ENCODE data around the gene NDUFC1. TPM values are rescaled to one million over a fixed set of nuclear protein-coding genes. Genes with fewer than 3 reads are reported as not detected.

Gene NDUFC1
- total RNA-seq, 2 experiments from 2014 or later: 56.2 to 60.6 TPM

DNA sequence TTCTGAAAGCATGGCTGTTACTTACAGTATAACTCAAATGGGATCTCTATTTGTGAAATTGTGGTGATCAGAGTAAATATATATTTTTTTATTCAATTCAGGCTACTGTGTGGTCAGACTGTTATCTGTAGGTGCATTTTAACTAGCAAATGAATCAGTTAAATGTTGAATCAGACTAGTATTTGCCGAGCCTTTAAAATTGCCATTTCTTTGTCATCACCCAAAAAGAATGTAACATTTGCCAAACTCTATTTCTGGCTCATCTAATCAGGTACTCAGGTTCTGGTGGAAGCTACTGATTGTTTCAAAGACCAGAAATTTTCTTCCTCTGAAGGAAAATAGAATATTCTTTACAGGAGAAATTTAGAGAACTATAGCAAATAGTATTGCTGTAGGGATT lies 2.7 kb downstream of the NDUFC1 start:
- ChIA-PET CTCF (interaction anchor here (1.0 to 4.9 kb wide), 10 partner anchors 14 to 269 kb away, joined by 3 to 31 read pairs (median 4); no protein-coding TSS in a partner anchor), POLR2A (interaction anchor here (1.8 kb wide), 1 partner anchor 217 kb away, joined by 3 read pairs; no protein-coding TSS in a partner anchor)
- H3K9me3 Mint-ChIP-seq: peaks cover 1% of the 10 kb centered on the region
- no peaks in the 10 kb centered on the region for H3K27me3 Mint-ChIP-seq
- H3K4me1 Mint-ChIP-seq (ENCODE audit: low read depth): peaks cover 49% of the 10 kb centered on the region
- no peak for ATAC-seq
- H3K36me3 Mint-ChIP-seq (ENCODE audit: low read depth): peaks cover 30% of the 10 kb centered on the region
- peak overlapping the region; percentile 84 for H3K4me3 Mint-ChIP-seq
- intact Hi-C loops (cut with micrococcal nuclease): loop anchor here (5.0 kb wide), 1 partner anchor 202 kb away; no protein-coding TSS in a partner anchor
- TF ChIP-seq, protein P1, sequence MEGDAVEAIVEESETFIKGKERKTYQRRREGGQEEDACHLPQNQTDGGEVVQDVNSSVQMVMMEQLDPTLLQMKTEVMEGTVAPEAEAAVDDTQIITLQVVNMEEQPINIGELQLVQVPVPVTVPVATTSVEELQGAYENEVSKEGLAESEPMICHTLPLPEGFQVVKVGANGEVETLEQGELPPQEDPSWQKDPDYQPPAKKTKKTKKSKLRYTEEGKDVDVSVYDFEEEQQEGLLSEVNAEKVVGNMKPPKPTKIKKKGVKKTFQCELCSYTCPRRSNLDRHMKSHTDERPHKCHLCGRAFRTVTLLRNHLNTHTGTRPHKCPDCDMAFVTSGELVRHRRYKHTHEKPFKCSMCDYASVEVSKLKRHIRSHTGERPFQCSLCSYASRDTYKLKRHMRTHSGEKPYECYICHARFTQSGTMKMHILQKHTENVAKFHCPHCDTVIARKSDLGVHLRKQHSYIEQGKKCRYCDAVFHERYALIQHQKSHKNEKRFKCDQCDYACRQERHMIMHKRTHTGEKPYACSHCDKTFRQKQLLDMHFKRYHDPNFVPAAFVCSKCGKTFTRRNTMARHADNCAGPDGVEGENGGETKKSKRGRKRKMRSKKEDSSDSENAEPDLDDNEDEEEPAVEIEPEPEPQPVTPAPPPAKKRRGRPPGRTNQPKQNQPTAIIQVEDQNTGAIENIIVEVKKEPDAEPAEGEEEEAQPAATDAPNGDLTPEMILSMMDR (IDR thresholded peaks at IDR 0.05): no peak
- DNase-seq: no peak
- peak overlapping the region; percentile 95 for H3K27ac Mint-ChIP-seq

DNA sequence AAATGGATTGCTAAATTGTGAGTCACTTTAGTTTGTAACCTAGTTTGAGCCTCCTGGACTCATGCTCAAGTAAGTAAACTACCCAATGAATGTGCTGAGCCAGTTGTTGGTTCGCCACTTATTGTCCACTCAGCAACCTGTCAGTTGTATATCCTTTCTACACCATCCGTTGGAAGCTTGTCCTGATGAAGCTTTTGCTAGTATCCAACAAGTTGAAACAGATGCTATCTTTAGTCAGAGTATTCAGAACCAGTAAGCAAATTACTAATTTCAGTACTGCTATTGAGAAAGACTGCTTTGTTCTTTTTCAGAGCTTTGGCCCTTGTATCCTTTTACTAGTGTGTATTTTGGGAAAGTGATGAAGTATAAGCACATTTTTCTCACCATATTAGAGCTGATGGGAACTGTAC lies 5.3 kb downstream of the NDUFC1 start:
- DNase-seq (no peak), ATAC-seq (no peak)
- Mint-ChIP-seq H3K9me3 (peaks cover 1% of the 10 kb centered on the region), H3K27ac (no peak overlapping the region), H3K4me3 (no peak overlapping the region), H3K36me3 (ENCODE audit: low read depth) (peaks cover 25% of the 10 kb centered on the region), H3K27me3 (no peaks in the 10 kb centered on the region), H3K4me1 (ENCODE audit: low read depth) (peaks cover 47% of the 10 kb centered on the region)
- ChIA-PET CTCF (interaction anchor here (1.3 to 4.9 kb wide), 9 partner anchors 12 to 266 kb away, joined by 4 to 31 read pairs (median 12); no protein-coding TSS in a partner anchor), POLR2A (interaction anchor here (0.6 to 2.4 kb wide), 4 partner anchors 30 to 214 kb away, joined by 3 to 11 read pairs (median 7); partner anchors contain the start of gene ELF2)
- TF ChIP-seq, protein P1 (IDR thresholded peaks at IDR 0.05): no peak
- intact Hi-C loops (cut with micrococcal nuclease): loop anchor here (5.0 kb wide), 1 partner anchor 200 kb away; no protein-coding TSS in a partner anchor

DNA sequence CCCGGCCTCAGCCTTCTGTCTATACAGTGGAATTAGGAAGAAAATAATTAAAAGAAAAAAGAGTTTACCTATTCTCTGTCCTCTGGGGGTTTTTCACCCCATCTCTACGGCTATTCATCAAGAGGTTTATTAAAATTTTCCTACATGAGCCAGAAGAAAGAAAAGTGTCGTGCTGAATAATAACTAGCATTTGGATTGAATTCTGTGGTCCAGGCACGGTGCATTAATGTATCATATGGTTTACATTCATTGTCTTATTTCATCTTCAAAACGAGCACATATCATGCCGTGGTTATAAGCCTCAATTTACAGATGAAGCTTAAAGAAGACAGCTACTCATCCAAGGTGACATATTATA lies 6.4 kb downstream of the NDUFC1 start:
- DNase-seq: no peak
- POLR2A ChIA-PET: interaction anchor here (0.7 to 2.4 kb wide), 4 partner anchors 29 to 281 kb away, joined by 3 to 11 read pairs (median 7); partner anchors contain the start of gene ELF2
- no peaks in the 10 kb centered on the region for H3K27me3 Mint-ChIP-seq
- H3K27ac Mint-ChIP-seq: peak overlapping the region; percentile 98
- peaks cover 22% of the 10 kb centered on the region for H3K36me3 Mint-ChIP-seq (ENCODE audit: low read depth)
- peaks cover 1% of the 10 kb centered on the region for H3K9me3 Mint-ChIP-seq
- peak overlapping the region; percentile 98 for H3K4me3 Mint-ChIP-seq
- TF ChIP-seq, protein P1 (IDR thresholded peaks at IDR 0.05): peak; percentile 30
- CTCF ChIA-PET: interaction anchor here (0.6 to 4.9 kb wide), 41 partner anchors 9 to 265 kb away, joined by 3 to 31 read pairs (median 4); partner anchors contain the start of gene MGARP
- ATAC-seq: peak; percentile 0
- intact Hi-C loops (cut with micrococcal nuclease): loop anchor here (1.0 to 5.0 kb wide), 2 partner anchors 67 to 199 kb away; no protein-coding TSS in a partner anchor
- H3K4me1 Mint-ChIP-seq (ENCODE audit: low read depth): peaks cover 48% of the 10 kb centered on the region

DNA sequence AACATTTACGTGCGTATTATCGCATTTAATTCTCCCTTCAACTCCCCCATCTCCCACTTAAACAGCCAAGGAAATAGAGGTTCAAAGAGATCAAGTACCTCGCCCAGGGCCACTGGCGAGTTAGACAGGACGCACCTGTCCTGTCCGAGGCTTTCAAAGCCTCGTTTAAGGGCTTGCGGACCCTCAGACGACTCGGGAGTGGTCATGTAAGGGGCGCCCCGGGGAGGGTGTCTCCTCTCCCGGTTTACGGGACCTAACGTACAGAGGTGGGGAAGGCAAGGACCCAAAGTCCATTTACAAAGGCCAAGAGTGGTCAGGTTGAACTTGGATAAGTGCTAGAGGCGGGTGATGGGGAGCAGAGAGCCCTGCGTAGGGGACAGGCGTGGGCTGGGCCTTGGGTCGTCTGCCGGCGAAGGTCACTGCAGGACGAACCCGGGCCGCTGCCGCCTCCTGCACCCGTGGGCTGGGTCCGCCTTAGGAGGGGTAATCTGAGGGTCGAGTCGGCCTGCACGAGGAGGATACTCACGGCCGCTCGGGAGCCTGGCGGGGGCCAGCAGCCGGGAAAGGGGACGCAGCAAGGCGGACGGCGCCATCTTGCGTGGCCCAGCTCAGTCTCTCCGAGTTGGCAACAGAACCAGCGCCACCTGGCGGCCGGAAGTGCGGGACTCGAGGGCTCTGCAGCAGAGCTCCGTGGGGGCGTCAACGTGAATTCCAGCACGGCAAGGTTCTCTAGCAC lies 6.9 kb downstream of the NDUFC1 start:
- peak; percentile 91 for ATAC-seq
- H3K36me3 Mint-ChIP-seq (ENCODE audit: low read depth): peaks cover 23% of the 10 kb centered on the region
- TF ChIP-seq, protein P1 (IDR thresholded peaks at IDR 0.05): peak; percentile 92

More for the DNA sequence above, 6.9 kb downstream of the NDUFC1 start:
- intact Hi-C loops (cut with micrococcal nuclease): loop anchor here (1.0 to 5.0 kb wide), 2 partner anchors 66 to 198 kb away; no protein-coding TSS in a partner anchor
- Mint-ChIP-seq H3K4me3 (peak overlapping the region; percentile 98), H3K27me3 (no peaks in the 10 kb centered on the region), H3K4me1 (ENCODE audit: low read depth) (peaks cover 46% of the 10 kb centered on the region), H3K27ac (peak overlapping the region; percentile 98), H3K9me3 (peaks cover 1% of the 10 kb centered on the region)
- DNase-seq: peak; percentile 99
- POLR2A ChIA-PET: interaction anchor here (0.9 to 2.4 kb wide), 3 partner anchors 29 to 212 kb away, joined by 3 to 11 read pairs (median 7); no protein-coding TSS in a partner anchor
- CTCF ChIA-PET: interaction anchor here (0.6 to 4.9 kb wide), 41 partner anchors 9 to 265 kb away, joined by 3 to 31 read pairs (median 4); partner anchors contain the start of gene MGARP

Data from activated CD8-positive, alpha-beta T cell treated with anti-CD3 and anti-CD28 coated beads for 36 hours (primary cell).